ENCODE data around the gene GTF2F2. TPM values are rescaled to one million over a fixed set of nuclear protein-coding genes. Genes with fewer than 3 reads are reported as not detected.

GTF2F2 gene
- total RNA-seq, 1 experiment from 2014 or later = 33.8 TPM

GRCh38 chr13:45162821-45163220 lies 42.5 kb downstream of the GTF2F2 start:
- TF ChIP-seq, protein P1, sequence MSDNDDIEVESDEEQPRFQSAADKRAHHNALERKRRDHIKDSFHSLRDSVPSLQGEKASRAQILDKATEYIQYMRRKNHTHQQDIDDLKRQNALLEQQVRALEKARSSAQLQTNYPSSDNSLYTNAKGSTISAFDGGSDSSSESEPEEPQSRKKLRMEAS (CRISPR knock-in tag; IDR thresholded peaks at IDR 0.05) = no peak
- TF ChIP-seq TEAD1 (CRISPR knock-in tag; IDR thresholded peaks at IDR 0.05) = no peak
- TF ChIP-seq, protein P2, sequence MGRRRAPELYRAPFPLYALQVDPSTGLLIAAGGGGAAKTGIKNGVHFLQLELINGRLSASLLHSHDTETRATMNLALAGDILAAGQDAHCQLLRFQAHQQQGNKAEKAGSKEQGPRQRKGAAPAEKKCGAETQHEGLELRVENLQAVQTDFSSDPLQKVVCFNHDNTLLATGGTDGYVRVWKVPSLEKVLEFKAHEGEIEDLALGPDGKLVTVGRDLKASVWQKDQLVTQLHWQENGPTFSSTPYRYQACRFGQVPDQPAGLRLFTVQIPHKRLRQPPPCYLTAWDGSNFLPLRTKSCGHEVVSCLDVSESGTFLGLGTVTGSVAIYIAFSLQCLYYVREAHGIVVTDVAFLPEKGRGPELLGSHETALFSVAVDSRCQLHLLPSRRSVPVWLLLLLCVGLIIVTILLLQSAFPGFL (CRISPR knock-in tag; IDR thresholded peaks at IDR 0.05; ENCODE audit: borderline replicate concordance) = no peak
- TF ChIP-seq ZNF232 (CRISPR knock-in tag; IDR thresholded peaks at IDR 0.05) = no peak
- no peak for TF ChIP-seq MYBL2 (CRISPR knock-in tag; IDR thresholded peaks at IDR 0.05)
- TF ChIP-seq IRF2 (CRISPR knock-in tag; IDR thresholded peaks at IDR 0.05; ENCODE audit: borderline replicate concordance, low read depth) = no peak
- no peak for TF ChIP-seq AFF4 (CRISPR knock-in tag; IDR thresholded peaks at IDR 0.05; ENCODE audit: borderline replicate concordance)
- no peak for TF ChIP-seq ERG (CRISPR knock-in tag; IDR thresholded peaks at IDR 0.05)
- TF ChIP-seq OVOL2 (CRISPR knock-in tag; IDR thresholded peaks at IDR 0.05; ENCODE audit: borderline replicate concordance) = no peak
- TF ChIP-seq, protein P3, sequence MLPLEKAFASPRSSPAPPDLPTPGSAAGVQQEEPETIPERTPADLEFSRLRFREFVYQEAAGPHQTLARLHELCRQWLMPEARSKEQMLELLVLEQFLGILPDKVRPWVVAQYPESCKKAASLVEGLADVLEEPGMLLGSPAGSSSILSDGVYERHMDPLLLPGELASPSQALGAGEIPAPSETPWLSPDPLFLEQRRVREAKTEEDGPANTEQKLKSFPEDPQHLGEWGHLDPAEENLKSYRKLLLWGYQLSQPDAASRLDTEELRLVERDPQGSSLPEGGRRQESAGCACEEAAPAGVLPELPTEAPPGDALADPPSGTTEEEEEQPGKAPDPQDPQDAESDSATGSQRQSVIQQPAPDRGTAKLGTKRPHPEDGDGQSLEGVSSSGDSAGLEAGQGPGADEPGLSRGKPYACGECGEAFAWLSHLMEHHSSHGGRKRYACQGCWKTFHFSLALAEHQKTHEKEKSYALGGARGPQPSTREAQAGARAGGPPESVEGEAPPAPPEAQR (CRISPR knock-in tag; IDR thresholded peaks at IDR 0.05) = no peak
- TF ChIP-seq ELF4 (CRISPR knock-in tag; IDR thresholded peaks at IDR 0.05; ENCODE audit: low read depth) = no peak
- TF ChIP-seq, protein P4, sequence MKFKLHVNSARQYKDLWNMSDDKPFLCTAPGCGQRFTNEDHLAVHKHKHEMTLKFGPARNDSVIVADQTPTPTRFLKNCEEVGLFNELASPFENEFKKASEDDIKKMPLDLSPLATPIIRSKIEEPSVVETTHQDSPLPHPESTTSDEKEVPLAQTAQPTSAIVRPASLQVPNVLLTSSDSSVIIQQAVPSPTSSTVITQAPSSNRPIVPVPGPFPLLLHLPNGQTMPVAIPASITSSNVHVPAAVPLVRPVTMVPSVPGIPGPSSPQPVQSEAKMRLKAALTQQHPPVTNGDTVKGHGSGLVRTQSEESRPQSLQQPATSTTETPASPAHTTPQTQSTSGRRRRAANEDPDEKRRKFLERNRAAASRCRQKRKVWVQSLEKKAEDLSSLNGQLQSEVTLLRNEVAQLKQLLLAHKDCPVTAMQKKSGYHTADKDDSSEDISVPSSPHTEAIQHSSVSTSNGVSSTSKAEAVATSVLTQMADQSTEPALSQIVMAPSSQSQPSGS (CRISPR knock-in tag; IDR thresholded peaks at IDR 0.05; ENCODE audit: borderline replicate concordance, low read depth) = no peak
- POLR2A ChIA-PET = no interaction called here
- ATAC-seq (no peak), DNase-seq (ENCODE audit: low spot score) (no peak)
- Mint-ChIP-seq H3K9me3 (no peaks in the 10 kb centered on the region), H3K4me3 (no peak overlapping the region), H3K4me1 (no peaks in the 10 kb centered on the region), H3K27ac (no peak overlapping the region), H3K27me3 (ENCODE audit: low read depth) (no peaks in the 10 kb centered on the region), H3K36me3 (peaks cover 18% of the 10 kb centered on the region)
- CTCF ChIA-PET = no interaction called here

- peaks cover 5% of the 10 kb centered on the region for H3K4me1 Mint-ChIP-seq
- no peaks in the 10 kb centered on the region for H3K9me3 Mint-ChIP-seq
- no peak overlapping the region for H3K27ac Mint-ChIP-seq
- DNase-seq (ENCODE audit: low spot score) (no peak), ATAC-seq (no peak)
- CTCF ChIA-PET = interaction anchor here (0.9 kb wide), 1 partner anchor 114 kb away, joined by 3 read pairs; no protein-coding TSS in a partner anchor
- H3K4me3 Mint-ChIP-seq = no peak overlapping the region
- no peaks in the 10 kb centered on the region for H3K27me3 Mint-ChIP-seq (ENCODE audit: low read depth)
- POLR2A ChIA-PET = interaction anchor here (0.6 kb wide), 1 partner anchor 15 kb away, joined by 4 read pairs; no protein-coding TSS in a partner anchor
- no peak for TF ChIP-seq FOXP4 (CRISPR knock-in tag; IDR thresholded peaks at IDR 0.05)
- TF ChIP-seq GABPB1 (CRISPR knock-in tag; IDR thresholded peaks at IDR 0.05) = no peak
- no peak for TF ChIP-seq ZNF138 (CRISPR knock-in tag; conservative IDR thresholded peaks at IDR 0.05)
- no peak for TF ChIP-seq ZNF671 (CRISPR knock-in tag; IDR thresholded peaks at IDR 0.05)
- peaks cover 12% of the 10 kb centered on the region for H3K36me3 Mint-ChIP-seq
Observed at GRCh38 chr13:45166858-45167257, 46.5 kb downstream of the GTF2F2 start.

All from WTC11 (cell line).